Right lobe of liver (tissue), 6 donors: Measurements from ENCODE around the gene HECTD1. TPM values are rescaled to one million over a fixed set of nuclear protein-coding genes. Genes with fewer than 3 reads are reported as not detected.
"Not testable (repeated sequence)": the region's sequence is repeated elsewhere in the genome, so short reads cannot be mapped to it uniquely, and the experiment has no call there.

Experiments
- ATAC-seq, 4 donors: fragments of 200-7000 bp; cut with Tn5 transposase; one replicate each; pipeline ENCODE4 v1.9.1; 2020; ENCODE audit warnings: mild to moderate bottlenecking in 4 of 4, moderate library complexity in 4 of 4
- DNase-seq, 3 donors: peaks; one replicate each; pipeline ENCODE4 v3.0.0-alpha.2; 2020
- H3K27ac ChIP-seq, 3 donors: fragments of 200-600 bp; one replicate each; pipeline ENCODE4 v1.8.0; 2022
- H3K27me3 ChIP-seq, 2 donors: fragments of 200-600 bp; one replicate each; pipeline ENCODE4 v1.8.0; 2022
- H3K36me3 ChIP-seq, 4 donors: fragments of 200-600 bp; sonication (generic) in 1 of 4; one replicate each; pipeline versions ENCODE4 v1.5.1 to v1.8.0; 2017 to 2022; ENCODE audit warnings: control low read depth in 1 of 4
- H3K4me1 ChIP-seq, 4 donors: fragments of 200-600 bp; sonication (generic) in 1 of 4; one replicate each; pipeline versions ENCODE4 v1.5.1 to v1.8.0; 2017 to 2022; ENCODE audit warnings: control low read depth in 1 of 4
- H3K4me3 ChIP-seq, 3 donors: fragments of 200-600 bp; one replicate each; pipeline ENCODE4 v1.8.0; 2022
- H3K9me3 ChIP-seq, 4 donors: fragments of 200-600 bp; sonication (generic) in 1 of 4; one replicate each; pipeline versions ENCODE4 v1.5.1 to v1.8.0; 2017 to 2022; ENCODE audit warnings: control low read depth in 1 of 4
- POLR2A ChIP-seq: fragments of 450-650 bp; IDR thresholded peaks from one replicate; pipeline ENCODE4 v1.6.1; 2017; ENCODE audit warnings: antibody characterized with exemption, mild to moderate bottlenecking
- WGBS: methylation state at CpG from one replicate; pipeline ENCODE4 v1.1.6; 2018; ENCODE audit warnings: low coverage, low lambda C conversion rate; ENCODE audit not compliant: insufficient coverage; ENCODE audit errors: missing lambda C conversion rate; 5-methylcytosine and 5-hydroxymethylcytosine counted together
- intact Hi-C, 2 donors: fragments of 100-400 bp; cut with DNase I; formaldehyde crosslinking; loops; one replicate each; pipeline versions ENCODE4 v1.11.2 to v1.14.1; 2022
- long read RNA-seq: library from polyadenylated mRNA; unstranded; transcript quantifications from one replicate; pipeline ENCODE4 v2.0.0, GENCODE V29; 2019
- total RNA-seq, 6 experiments: library from RNA; depleted of rRNA in 2 of 6; stranded (reverse); fragments of >200 nt in 2 of 6; fragmentation: NEBNext Ultra II Directional in 3 of 6; extraction: Animal tissue kit (Norgen Biotek cat#: 25700) in 3 of 6; gene quantifications; one replicate each; pipeline versions ENCODE4 v1.1.0 to v1.2.4, GENCODE V29; 2016 to 2023
- TF ChIP-seq, protein P1 (sequence below), 4 donors: fragments of 200-600 bp in 3 of 4; fragments of 450-650 bp in 1 of 4; IDR thresholded peaks; one replicate each; pipeline versions ENCODE4 v1.5.1 to v1.8.0; 2016 to 2022; ENCODE audit warnings: antibody characterized with exemption in 4 of 4, mild to moderate bottlenecking in 2 of 4
- donor health status: DM: no; HTN: yes; CAD: no.
- donor health status: DM: no; HTN: no; CAD: no.
- donor health status: DM: no; HTN: no; CAD: no.
- donor health status: DM: no; HTN: yes; CAD: no.
- donor health status: DM: no; HTN: yes; CAD: no.

HECTD1 gene
- total RNA-seq: 100 to 1,000 TPM in 5 of 6 experiments, 10 to 100 TPM in 1; 77.2 to 167 (median 119) TPM
- long read RNA-seq, partial matches to known transcripts: 7 of 11 reads
- long read RNA-seq, other reads (novel, unspliced or antisense): 4 of 11 reads

DNA sequence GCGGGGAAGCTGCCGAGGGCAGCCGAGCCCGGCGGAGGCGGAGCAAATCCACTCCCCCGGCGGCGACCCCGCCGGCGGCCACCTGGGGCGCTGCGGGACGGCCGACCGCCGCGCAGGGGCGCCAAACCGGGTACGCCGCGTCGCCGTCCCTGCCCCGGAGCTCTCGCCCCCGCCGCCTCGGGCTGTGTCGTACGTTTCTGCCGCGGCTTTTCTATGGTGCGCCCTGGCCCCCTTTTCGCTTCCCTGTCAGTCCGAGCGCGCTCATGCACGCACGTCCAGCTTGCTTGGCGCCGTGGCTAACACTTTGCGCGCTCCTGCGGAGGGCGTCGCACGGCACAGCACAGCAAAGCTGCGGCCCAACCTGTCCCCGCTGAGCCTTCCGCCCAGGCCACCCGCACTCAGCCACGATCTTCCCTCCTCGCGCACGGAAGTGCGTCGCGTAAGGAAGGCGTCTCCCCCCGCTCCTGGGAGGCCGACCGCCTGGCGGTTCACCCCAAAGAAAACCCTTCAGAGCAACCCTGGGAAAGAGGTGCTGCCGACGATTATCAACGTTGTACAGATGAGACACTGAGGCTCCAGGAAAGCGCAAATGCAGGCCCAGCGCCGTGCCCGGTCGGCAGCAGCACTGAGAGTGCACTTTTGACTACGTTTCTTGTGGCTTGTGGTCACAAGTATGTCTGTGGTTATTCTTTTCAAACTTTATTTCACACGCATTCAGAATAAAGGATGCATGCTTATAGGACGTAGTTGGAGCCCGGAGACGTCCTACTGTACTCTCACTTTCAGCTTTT, at the start of gene HECTD1:
HECTD1 (minus strand) TSS at position 39 of the 791 bp plus-strand sequence. CDS start 1,857 bp downstream, outside the sequence.
- ATAC-seq: peak; percentile 87 to 94 (median 90)
- 3% methylated on average over 14 of the region's 79 CpGs for WGBS
- intact Hi-C loops: no loop called here

DNA sequence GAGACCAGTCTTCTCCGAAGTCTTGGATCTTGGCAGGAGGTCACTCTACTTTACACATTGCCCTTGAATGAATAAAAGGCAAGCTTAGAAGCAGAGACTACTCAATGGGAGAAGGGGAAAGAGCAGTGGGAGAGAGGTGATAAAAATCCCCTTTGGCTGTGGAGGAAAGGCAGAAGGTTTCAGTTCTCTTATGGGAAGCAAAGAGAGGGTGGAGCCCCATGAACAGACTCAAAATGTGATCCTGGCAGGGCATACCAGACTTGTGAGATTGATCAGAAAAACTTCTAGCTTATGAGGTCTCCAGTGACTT, 49.6 kb upstream of the HECTD1 start:
- intact Hi-C loops: no loop called here
- Histone ChIP-seq H3K27me3 (no peaks in the 10 kb centered on the region), H3K36me3 (no peaks in the 10 kb centered on the region), H3K4me1 (peaks cover 0 to 44% (median 19%) of the 10 kb centered on the region in 4 donors), H3K4me3 (no peak overlapping the region), H3K27ac (peak overlapping the region in 2 of 3 donors; percentile 23 to 89), H3K9me3 (no peaks in the 10 kb centered on the region)
- ATAC-seq (no peak), DNase-seq (no peak)
- WGBS: 83% methylated on average over 1 of the region's 1 CpG
- TF ChIP-seq, protein P1, sequence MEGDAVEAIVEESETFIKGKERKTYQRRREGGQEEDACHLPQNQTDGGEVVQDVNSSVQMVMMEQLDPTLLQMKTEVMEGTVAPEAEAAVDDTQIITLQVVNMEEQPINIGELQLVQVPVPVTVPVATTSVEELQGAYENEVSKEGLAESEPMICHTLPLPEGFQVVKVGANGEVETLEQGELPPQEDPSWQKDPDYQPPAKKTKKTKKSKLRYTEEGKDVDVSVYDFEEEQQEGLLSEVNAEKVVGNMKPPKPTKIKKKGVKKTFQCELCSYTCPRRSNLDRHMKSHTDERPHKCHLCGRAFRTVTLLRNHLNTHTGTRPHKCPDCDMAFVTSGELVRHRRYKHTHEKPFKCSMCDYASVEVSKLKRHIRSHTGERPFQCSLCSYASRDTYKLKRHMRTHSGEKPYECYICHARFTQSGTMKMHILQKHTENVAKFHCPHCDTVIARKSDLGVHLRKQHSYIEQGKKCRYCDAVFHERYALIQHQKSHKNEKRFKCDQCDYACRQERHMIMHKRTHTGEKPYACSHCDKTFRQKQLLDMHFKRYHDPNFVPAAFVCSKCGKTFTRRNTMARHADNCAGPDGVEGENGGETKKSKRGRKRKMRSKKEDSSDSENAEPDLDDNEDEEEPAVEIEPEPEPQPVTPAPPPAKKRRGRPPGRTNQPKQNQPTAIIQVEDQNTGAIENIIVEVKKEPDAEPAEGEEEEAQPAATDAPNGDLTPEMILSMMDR (IDR thresholded peaks at IDR 0.05): no peak
- no peak for TF ChIP-seq POLR2A

More for the DNA sequence above, at the start of gene HECTD1:
- Histone ChIP-seq H3K36me3 (peaks cover 0 to 6% (median 0%) of the 10 kb centered on the region in 4 donors), H3K27me3 (no peaks in the 10 kb centered on the region), H3K4me1 (peaks cover 0 to 14% (median 4%) of the 10 kb centered on the region in 4 donors), H3K9me3 (no peaks in the 10 kb centered on the region), H3K27ac (peak within 1 kb of the TSS; percentile 99 to 100 (median 99)), H3K4me3 (peak within 1 kb of the TSS; percentile 82 to 90 (median 86))
- DNase-seq: peak; percentile 94 to 95 (median 95)
- TF ChIP-seq, protein P1 (IDR thresholded peaks at IDR 0.05): peak; percentile 87 to 95 (median 90)
- peak; percentile 89 for TF ChIP-seq POLR2A

DNA sequence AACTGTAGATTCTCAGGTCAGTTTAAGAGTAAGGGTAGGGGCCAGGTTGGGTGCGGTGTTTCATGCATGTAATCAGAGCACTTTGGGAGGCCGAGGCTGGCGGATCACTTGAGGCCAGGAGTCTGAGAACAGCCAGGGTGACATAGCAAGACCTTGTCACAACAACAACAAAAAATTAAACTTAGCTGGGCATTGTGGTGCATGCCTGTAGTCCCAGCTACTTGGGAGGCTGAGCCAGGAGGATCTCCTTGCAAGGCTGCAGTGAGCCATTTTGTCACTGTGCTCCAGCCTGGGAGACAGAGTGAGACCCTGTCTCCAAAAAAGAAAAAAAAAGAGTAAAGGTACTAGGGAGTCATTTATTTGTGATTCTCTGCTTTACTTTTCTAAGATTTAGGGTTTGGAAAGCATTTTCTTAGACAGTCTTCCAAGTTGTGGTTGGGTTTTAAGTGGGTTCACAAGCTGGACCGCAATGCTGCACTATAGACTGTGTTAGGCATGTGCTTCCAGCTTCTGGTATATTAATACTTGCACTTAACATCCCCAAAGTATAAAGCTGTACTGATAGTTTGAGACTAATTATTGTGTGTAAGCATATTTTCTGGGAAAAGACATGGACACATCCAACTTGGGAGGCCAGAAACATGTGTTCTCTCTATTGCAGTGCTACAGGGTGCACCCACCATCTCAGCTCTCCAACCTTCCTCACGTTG, 49.1 kb upstream of the HECTD1 start:
- Histone ChIP-seq H3K36me3 (no peaks in the 10 kb centered on the region), H3K27me3 (no peaks in the 10 kb centered on the region), H3K4me3 (no peak overlapping the region), H3K27ac (peak overlapping the region in 1 of 3 donors; percentile 89), H3K9me3 (no peaks in the 10 kb centered on the region), H3K4me1 (peaks cover 0 to 38% (median 17%) of the 10 kb centered on the region in 4 donors)
- ATAC-seq (no peak), DNase-seq (no peak)
- TF ChIP-seq, protein P1 (IDR thresholded peaks at IDR 0.05): no peak
- 95% methylated on average over 4 of the region's 5 CpGs for WGBS
- intact Hi-C loops: no loop called here

DNA sequence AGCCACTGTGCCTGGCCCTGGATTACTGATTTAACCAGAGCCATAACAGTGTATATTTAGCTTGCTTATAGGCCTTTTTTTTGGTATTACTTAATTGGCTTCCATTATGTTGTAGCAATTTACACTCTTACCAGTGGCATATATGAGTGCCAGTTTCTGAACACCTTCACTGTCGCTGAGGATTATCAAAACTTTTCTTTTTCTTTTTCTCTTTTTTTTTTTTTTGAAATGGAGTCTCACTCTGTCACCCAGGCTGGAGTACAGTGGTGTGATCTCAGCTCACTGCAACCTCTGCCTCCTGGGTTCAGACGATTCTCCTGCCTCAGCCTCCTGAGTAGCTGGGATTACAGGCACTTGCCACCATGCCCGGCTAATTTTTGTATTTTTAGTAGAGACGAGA, 48.3 kb upstream of the HECTD1 start:
- ATAC-seq, DNase-seq, H3K27me3 ChIP-seq, intact Hi-C loops, H3K9me3 ChIP-seq, H3K4me3 ChIP-seq, H3K27ac ChIP-seq, H3K36me3 ChIP-seq: not testable (repeated sequence)
- H3K4me1 ChIP-seq: peaks cover 0 to 33% (median 14%) of the 10 kb centered on the region in 4 donors
- 98% methylated on average over 4 of the region's 4 CpGs for WGBS

DNA sequence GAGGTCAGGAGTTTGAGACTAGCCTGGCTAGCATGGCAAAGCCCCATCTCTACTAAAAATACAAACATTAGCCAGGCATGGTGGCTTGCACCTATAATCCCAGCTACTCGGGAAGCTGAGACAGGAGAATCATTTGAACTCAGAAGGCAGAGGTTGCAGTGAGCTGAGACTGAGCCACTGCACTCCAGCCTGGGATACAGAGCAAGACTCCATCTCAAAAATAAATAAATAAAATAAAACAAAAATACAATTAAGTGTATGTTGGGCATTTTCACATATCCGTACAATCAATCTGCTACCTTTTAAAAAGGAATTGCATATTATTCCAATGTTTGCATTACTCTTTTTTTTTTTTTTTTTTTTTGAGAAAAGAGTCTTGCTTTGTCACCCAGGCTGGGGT, 47.7 kb upstream of the HECTD1 start:
- 79% methylated on average over 2 of the region's 2 CpGs for WGBS
- Histone ChIP-seq H3K4me3 (no peak overlapping the region), H3K27me3 (no peaks in the 10 kb centered on the region), H3K9me3 (no peaks in the 10 kb centered on the region), H3K4me1 (peaks cover 0 to 33% (median 14%) of the 10 kb centered on the region in 4 donors), H3K27ac (no peak overlapping the region), H3K36me3 (no peaks in the 10 kb centered on the region)
- ATAC-seq: no peak
- DNase-seq: no peak
- TF ChIP-seq POLR2A: no peak
- TF ChIP-seq, protein P1 (IDR thresholded peaks at IDR 0.05): no peak
- intact Hi-C loops: no loop called here
